AG04450 (cell line): ENCODE results near the gene SSB. TPM values are rescaled to one million over a fixed set of nuclear protein-coding genes. Genes with fewer than 3 reads are reported as not detected.

Experiments
- CTCF ChIA-PET: fragments of 300-600, 350-600 bp; formaldehyde crosslinking; extraction: SDS; loops from one replicate; lab custom pipeline; 2022; ENCODE audit warnings: antibody characterized with exemption, inconsistent platforms; lab: Charles Lee
- POLR2A ChIA-PET: fragments of 350-600 bp; formaldehyde crosslinking; extraction: SDS; loops from one replicate; lab custom pipeline; 2021; ENCODE audit warnings: antibody characterized with exemption, inconsistent platforms; lab: Yijun Ruan, JAX
- DNase-seq: peaks from one replicate; pipeline ENCODE4 v3.0.0-alpha.2; 2011; ENCODE audit warnings: low read depth, low spot score
- H3K27ac ChIP-seq: one replicate; pipeline ENCODE4 v1.5.1; 2012; ENCODE audit warnings: low read depth, low read length, control low read depth
- H3K27me3 ChIP-seq: one replicate; pipeline ENCODE4 v1.6.0; 2012; ENCODE audit warnings: low read length; ENCODE audit not compliant: control insufficient read depth, insufficient read depth
- H3K4me3 ChIP-seq: 2 replicates; pipeline ENCODE4 v1.5.1; 2011; ENCODE audit warnings: mild to moderate bottlenecking, low read depth, low read length, control low read depth
- H3K9me3 ChIP-seq: 2 replicates; pipeline ENCODE4 v1.5.1; 2012; ENCODE audit warnings: low read length; ENCODE audit not compliant: control insufficient read depth, insufficient read depth
- CTCF ChIP-seq: IDR thresholded peaks from 2 replicates; pipeline ENCODE4 v1.5.1; 2011; ENCODE audit warnings: low read depth, low read length, control low read depth, inconsistent platforms
- polyA plus RNA-seq: library from polyadenylated mRNA; depleted of rRNA; stranded (reverse); fragments of >200 nt; gene quantifications from 2 replicates; pipeline ENCODE4 v1.2.3, GENCODE V29; 2011

SSB gene
- polyA plus RNA-seq, 1 experiment: 161 TPM

DNA sequence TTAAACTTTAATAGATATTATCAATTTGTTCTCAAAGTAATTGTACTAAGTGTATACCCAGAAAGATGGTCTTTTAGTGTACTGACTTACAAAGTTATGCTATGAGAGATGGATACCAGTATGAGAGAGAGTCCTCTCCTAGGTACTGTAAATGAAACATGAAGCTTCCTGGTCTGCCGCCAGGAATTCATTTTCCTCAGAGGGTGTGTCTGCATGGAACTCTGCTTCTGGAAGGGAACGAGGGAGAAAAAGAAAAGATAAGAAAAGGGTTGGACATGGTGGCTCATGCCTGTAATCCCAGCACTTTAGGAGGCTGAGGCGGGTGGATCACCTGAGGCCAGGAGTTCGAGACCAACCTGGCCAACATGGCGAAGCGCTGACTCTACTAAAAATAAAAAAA is 2.2 kb upstream of the SSB start:
- DNase-seq: no peak
- no peak for TF ChIP-seq CTCF
- Histone ChIP-seq H3K27me3 (no peaks in the 10 kb centered on the region), H3K9me3 (no peaks in the 10 kb centered on the region), H3K27ac (no peak overlapping the region), H3K4me3 (no peak overlapping the region)
- ChIA-PET CTCF (no interaction called here), POLR2A (interaction anchor here (1.3 kb wide), 1 partner anchor 21 kb away, joined by 3 read pairs; no protein-coding TSS in a partner anchor)

DNA sequence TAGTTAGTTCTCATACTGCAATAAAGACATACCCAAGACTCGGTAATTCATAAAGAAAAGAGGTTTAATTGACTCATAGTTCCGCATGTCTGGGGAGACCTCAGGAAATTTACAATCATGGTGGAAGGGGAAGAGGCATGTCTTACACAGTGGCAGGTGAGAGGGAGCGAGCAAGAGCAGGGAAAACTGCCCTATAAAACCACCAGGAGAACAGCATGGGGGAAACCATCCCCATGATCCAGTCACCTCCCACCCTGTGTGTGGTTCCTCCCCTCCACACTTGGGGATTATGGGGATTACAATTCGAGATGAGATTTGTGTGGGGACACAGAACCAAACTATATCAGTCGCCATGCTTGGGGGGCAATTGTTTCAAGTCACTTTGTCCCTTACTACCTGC is 1.1 kb upstream of the SSB start:
- Histone ChIP-seq H3K27me3 (no peaks in the 10 kb centered on the region), H3K9me3 (no peaks in the 10 kb centered on the region), H3K4me3 (no peak overlapping the region), H3K27ac (no peak overlapping the region)
- no peak for DNase-seq
- TF ChIP-seq CTCF: no peak
- ChIA-PET POLR2A (no interaction called here), CTCF (interaction anchor here (1.7 kb wide), 1 partner anchor 9 kb away, joined by 4 read pairs; no protein-coding TSS in a partner anchor)

- no peaks in the 10 kb centered on the region for H3K27me3 ChIP-seq
- H3K9me3 ChIP-seq: no peaks in the 10 kb centered on the region
- POLR2A ChIA-PET: interaction anchor here (0.8 to 1.2 kb wide), 2 partner anchors 10 to 30 kb away, joined by 3 read pairs; no protein-coding TSS in a partner anchor
- DNase-seq: no peak
- no peak for TF ChIP-seq CTCF
- CTCF ChIA-PET: interaction anchor here (1.0 to 1.7 kb wide), 2 partner anchors 10 to 318 kb away, joined by 3 to 4 read pairs; no protein-coding TSS in a partner anchor
- H3K4me3 ChIP-seq: peak overlapping the region; percentile 88
- peak overlapping the region; percentile 82 for H3K27ac ChIP-seq
Observed at GRCh38 chr2:169798397-169798717, 314 bp upstream of the SSB start.

- Histone ChIP-seq H3K27ac (no peak overlapping the region), H3K9me3 (no peaks in the 10 kb centered on the region), H3K27me3 (no peaks in the 10 kb centered on the region), H3K4me3 (no peak overlapping the region)
- DNase-seq: no peak
- POLR2A ChIA-PET: no interaction called here
- CTCF ChIA-PET: interaction anchor here (1.1 kb wide), 1 partner anchor 21 kb away, joined by 4 read pairs; the partner anchor contains the start of gene METTL5
- TF ChIP-seq CTCF: no peak
Observed at GRCh38 chr2:169803480-169803879, 4.8 kb downstream of the SSB start.

DNA sequence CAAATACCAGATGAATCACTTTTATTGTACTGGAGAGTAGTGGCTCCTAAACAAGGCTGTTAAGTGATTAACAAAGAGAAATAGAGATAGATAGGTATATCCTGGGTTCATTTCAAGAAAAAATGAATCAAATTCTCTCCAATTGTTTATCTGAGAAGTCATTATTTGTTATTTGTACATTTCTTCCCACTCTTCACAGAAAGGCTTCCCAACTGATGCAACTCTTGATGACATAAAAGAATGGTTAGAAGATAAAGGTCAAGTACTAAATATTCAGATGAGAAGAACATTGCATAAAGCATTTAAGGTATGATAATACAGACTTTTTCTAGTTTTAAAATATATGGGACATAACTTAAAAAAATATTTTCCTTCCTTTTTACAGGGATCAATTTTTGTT is 7.9 kb downstream of the SSB start:
- no peak for DNase-seq
- H3K27ac ChIP-seq: no peak overlapping the region
- POLR2A ChIA-PET: no interaction called here

More for the DNA sequence above, 7.9 kb downstream of the SSB start:
- no peaks in the 10 kb centered on the region for H3K9me3 ChIP-seq
- TF ChIP-seq CTCF: no peak
- H3K27me3 ChIP-seq: no peaks in the 10 kb centered on the region
- CTCF ChIA-PET: no interaction called here
- H3K4me3 ChIP-seq: no peak overlapping the region
